Retina (tissue), 1 donor: ENCODE data around the gene TCN2.
"Not testable (repeated sequence)": the region's sequence is repeated elsewhere in the genome, so short reads cannot be mapped to it uniquely, and the experiment has no call there.

Source experiments
- DNase-seq: peaks from one replicate; pipeline ENCODE4 v3.0.0-alpha.2; 2016

Gene TCN2

GRCh38 chr22:30612789-30613188, 5.8 kb downstream of the TCN2 start:
- no peak for DNase-seq

- no peak for DNase-seq
These were observed 7.3 kb downstream of the TCN2 start for GRCh38 chr22:30614268-30614667.

- DNase-seq, result no peak
These were observed 7.9 kb downstream of the TCN2 start for GRCh38 chr22:30614879-30615278.

GRCh38 chr22:30615543-30615954, 8.6 kb downstream of the TCN2 start:
- no peak for DNase-seq

GRCh38 chr22:30617819-30618218, 10.8 kb downstream of the TCN2 start:
- DNase-seq, result no peak

GRCh38 chr22:30619909-30620308, 12.9 kb downstream of the TCN2 start:
- not testable (repeated sequence) for DNase-seq

GRCh38 chr22:30626413-30626812, 19.4 kb downstream of the TCN2 start:
- DNase-seq, result no peak

GRCh38 chr22:30627471-30627870, 20.5 kb downstream of the TCN2 start:
- DNase-seq, result no peak

GRCh38 chr22:30628491-30628890, 21.5 kb downstream of the TCN2 start:
- no peak for DNase-seq

GRCh38 chr22:30631469-30631868, 24.5 kb downstream of the TCN2 start:
- not testable (repeated sequence) for DNase-seq

GRCh38 chr22:30634471-30635233, 27.7 kb downstream of the TCN2 start:
- peak; percentile 93 for DNase-seq

- DNase-seq, result peak; percentile 86
These were observed 28.6 kb downstream of the TCN2 start, which contains the start of gene SLC35E4 for GRCh38 chr22:30635273-30636225. TSS of gene SLC35E4 (plus strand) at chr22:30635781. CDS start at chr22:30636451, 670 bp downstream.

- DNase-seq, result peak; percentile 53
These were observed 29.5 kb downstream of the TCN2 start for GRCh38 chr22:30636226-30637077.

GRCh38 chr22:30637701-30638114, 30.7 kb downstream of the TCN2 start:
- DNase-seq, result no peak

- no peak for DNase-seq
These were observed 33.4 kb downstream of the TCN2 start for GRCh38 chr22:30640361-30640760.

GRCh38 chr22:30640839-30641430, 34.0 kb downstream of the TCN2 start:
- no peak for DNase-seq

- no peak for DNase-seq
These were observed 36.3 kb downstream of the TCN2 start for GRCh38 chr22:30643055-30643875.

GRCh38 chr22:30646518-30647160, 39.7 kb downstream of the TCN2 start:
- DNase-seq, result no peak

- peak; percentile 14 for DNase-seq
These were observed 40.6 kb downstream of the TCN2 start for GRCh38 chr22:30647536-30647935.

- no peak for DNase-seq
These were observed 41.9 kb downstream of the TCN2 start for GRCh38 chr22:30648825-30649224.
